HK-2 (cell line): ENCODE measurements around the gene MAGEA6.
"Not testable (repeated sequence)": the region's sequence is repeated elsewhere in the genome, so short reads cannot be mapped to it uniquely, and the experiment has no call there.

Source experiments
- DNase-seq: peaks from one replicate; pipeline ENCODE4 v3.0.0-alpha.2; 2018; ENCODE audit not compliant: unreplicated experiment

MAGEA6 gene, protein sequence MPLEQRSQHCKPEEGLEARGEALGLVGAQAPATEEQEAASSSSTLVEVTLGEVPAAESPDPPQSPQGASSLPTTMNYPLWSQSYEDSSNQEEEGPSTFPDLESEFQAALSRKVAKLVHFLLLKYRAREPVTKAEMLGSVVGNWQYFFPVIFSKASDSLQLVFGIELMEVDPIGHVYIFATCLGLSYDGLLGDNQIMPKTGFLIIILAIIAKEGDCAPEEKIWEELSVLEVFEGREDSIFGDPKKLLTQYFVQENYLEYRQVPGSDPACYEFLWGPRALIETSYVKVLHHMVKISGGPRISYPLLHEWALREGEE

DNA sequence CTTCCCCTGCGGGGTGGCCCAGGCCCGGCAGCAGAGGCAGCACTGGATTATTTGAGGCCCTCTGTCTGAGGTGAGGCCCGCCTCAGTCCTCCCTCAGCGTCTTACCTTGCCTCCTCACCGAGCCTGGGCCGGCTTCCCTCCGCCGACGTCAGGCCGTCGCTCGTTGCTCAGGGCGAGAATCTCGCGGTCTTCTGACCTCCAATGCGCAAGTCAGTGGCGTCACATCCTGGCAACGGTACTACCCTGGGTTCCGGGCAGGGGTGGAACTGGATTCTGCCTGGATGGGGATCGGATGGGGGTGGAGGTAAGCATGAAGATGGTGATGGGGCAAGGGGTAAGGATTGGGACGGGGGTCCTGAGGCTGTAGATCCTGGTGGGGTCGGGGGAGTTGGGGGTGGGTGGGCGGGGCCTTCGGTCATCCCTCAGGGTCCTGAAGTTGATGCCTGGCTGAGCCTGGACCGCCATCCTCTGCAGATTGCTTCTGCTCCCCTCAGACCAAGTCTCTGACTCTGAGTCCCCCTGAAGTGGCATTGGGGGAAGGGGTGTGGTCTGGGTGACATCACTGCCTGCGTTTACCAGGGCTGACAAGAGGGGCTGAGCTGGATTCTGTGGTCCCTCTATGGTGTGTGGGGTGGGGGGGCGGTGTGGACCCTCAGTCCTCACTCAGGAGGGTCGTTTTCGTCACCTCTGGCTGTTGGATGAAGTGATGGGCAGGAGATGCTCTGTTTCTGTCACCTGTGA lies at the start of gene MAGEA6:
Gene MAGEA6, minus strand, starts transcription at position 141 of the 741 bp plus-strand sequence. CDS start 2,039 bp downstream, outside the sequence.
- DNase-seq = not testable (repeated sequence)

DNA sequence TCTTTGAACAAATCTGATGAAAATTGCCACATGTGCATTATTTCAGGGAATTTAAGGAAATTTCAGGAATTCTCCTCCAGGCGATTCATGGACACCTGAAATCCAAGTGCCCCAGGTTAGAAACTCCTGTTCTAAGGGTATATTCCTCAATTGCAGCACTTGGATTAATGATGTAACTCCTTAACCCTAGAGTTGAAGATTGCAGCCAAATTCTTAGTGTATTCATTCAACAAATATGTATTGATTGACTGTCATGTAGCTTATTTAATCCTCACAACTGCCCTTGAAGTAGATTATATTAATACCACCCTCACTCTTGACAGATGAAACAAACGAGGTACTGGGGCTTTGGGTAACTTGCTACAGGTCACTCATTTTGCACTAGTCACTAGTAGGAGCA lies 49.8 kb upstream of the MAGEA6 start:
- no peak for DNase-seq

DNA sequence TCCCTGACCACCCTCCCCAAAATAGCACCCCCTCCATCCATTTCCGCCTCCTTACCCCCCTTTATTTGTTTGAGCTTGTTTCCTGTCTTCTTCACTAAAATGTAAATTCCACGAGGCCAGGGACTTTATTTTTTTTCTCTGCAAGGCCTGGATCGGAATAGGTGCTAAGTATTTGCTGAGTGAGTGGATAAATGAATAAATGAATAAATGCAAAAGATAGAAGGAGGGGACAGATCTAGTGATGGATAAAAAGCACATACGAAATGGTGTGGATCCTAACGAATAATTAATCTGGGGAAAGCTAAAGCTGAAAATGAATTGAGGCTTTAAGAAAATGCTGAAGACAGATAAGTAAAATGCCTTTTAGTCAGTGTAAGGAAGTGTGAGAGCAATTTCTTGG lies 48.9 kb upstream of the MAGEA6 start:
- no peak for DNase-seq

DNA sequence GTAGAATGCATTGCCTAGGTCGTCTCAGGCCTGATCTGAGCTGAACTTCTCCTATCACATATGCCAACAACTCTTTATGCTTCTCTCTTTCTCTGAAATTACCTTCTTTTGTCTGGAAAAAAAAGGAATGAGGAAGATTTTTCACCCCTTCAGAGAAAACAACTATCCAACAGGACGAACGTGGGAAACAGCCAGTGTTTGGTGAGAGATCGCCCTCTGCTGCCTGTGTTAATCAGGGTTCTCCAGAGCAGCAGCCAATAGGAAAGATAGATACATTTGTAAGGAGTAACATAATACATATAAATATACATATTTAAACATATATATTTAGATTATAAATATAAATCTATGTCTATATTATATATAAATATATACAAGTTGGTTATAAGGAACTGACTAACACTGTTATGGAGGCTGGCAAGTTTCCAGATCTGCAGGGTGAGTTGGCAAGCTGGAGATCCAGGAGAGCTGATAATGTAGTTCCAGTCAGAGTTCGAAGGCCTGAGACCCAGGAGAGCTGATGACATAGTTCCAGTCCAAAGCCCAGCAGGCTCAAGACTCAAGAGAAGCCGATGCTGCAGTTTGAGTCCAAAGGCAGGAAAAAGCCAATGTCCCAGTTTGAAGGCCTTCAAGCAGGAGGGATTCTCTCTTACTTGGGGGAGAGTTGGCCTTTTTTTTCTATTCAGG lies 47.7 kb upstream of the MAGEA6 start:
- DNase-seq = no peak

DNA sequence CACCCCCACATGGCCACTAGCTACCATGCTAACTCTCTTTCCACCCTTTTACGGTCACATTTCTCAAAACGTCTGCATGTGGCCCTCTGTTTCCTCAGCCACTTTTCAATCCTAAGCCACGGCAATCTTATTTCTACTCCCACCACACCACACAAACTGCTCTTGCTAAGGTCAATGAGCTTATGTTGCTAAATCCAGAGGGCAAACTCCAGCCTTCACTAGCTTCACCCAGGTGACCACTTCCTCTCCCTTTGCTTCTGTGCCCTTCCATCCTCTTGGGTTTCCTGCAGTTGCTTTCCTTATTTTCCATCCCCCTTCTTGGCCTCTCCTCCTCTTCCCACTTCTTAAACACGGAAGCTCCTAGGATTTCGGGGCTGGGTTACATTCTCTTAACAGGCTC lies 44.6 kb upstream of the MAGEA6 start:
- DNase-seq = no peak

DNA sequence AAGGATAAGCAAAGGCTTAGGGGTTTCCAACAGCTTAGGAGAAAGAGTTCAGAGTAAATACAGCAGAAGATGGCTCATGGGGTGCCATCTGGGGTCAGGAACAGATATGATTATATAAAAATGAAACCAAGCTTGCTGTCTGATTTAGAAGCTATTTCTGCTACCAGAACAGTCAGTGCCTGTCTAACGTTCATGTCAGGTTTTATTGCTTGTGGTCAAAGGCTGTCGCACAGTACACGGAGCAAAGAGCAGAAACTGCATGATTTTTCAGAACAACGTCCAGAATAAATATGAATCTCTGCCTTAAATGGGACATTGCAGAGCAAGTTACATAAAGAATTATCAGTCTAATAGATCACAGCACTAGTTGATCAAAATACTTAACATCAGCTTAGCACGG lies 43.7 kb upstream of the MAGEA6 start:
- DNase-seq = no peak

DNA sequence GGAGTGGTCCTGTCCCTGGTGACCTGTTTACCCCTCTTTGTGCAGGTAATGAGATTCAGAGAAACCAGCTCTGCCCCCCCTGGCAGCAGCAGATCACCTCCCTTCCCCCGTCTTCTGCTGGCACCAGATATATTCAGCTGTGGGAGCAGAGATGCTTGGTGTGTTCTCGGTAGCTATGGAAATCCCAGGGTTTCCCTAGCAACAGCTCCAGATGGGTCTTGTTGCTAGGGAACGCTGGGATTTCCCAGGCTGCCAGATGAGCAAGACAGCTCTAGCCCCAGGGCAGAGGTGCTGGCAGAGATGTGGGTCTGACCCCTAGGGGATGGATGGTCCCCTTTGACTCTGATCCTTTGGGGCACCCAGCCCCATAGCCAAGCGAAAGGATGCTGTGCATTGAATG lies 40.9 kb upstream of the MAGEA6 start:
- no peak for DNase-seq

DNA sequence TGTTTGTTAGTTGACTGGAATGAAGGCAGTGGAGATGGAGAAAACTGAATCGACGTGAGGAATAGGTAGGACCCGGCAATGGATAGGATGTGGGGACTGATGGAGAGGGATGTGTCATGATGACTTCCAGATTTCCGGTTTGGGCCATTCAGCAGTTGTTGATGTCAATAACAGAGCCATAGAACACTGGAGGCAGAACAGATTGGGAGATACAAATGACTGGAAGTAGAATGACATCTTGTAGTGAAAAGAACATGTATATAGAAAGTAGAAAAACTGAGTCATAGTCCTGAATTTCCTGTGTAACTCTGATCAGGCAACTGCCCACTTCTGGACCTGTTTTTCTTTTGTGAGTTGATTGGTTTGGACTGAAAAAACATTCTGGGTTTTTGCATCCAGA lies 36.5 kb upstream of the MAGEA6 start:
- DNase-seq = no peak

DNA sequence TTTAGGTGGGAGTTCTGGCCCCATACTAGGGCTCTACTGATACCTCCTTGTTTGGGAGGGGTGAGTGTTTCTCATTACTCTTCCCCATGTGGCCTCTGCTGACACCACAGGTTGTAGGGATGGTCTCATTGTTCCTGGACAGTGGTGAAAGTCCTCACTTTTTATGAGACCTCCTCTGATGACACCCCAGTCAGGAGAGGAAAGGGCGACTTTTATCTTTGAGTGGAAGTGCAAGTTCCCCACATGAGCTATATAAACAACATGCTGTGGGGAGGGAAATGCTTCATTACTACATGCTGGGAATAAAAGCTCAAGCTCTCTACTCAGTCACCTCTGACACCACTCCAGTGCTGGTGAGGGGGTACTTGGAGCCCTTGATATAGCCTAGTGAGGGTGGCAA lies 29.5 kb upstream of the MAGEA6 start:
- no peak for DNase-seq

DNA sequence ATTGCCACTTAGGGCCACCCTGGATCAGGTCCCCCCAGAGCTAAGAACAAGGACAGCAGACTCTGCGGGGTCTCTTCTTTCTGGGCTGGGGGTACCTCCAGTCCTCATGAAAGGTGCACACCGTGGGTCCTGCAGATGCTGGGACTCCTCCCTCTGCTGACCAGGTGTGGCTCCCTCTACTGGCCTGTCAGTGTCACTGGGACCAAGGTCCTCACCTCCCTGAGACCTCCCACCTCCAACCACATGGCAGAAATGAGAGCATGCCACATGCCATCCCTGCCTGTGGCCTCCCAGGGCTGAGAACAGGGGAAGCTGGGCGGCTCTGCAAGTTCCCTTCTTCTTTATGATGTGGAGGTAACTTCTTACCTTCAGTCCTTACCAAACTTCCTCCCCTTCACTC lies 17.6 kb upstream of the MAGEA6 start:
- not testable (repeated sequence) for DNase-seq

DNA sequence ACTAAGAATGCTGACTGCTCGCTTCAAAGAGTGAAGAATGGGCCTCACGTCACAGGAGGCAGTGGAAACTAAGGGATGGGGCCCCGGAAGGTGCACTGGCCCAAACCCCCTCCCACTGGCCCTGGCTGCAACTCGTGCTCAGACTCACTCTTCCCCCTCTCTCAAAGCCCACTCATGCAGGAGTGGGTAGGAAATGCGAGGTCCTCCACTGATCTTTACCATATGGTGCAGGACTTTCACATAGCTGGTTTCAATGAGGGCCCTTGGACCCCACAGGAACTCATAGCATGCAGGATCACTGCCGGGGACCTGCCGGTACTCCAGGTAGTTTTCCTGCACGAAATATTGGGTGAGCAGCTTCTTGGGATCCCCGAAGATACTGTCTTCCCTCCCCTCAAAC lies 2.9 kb downstream of the MAGEA6 start:
- DNase-seq = not testable (repeated sequence)

DNA sequence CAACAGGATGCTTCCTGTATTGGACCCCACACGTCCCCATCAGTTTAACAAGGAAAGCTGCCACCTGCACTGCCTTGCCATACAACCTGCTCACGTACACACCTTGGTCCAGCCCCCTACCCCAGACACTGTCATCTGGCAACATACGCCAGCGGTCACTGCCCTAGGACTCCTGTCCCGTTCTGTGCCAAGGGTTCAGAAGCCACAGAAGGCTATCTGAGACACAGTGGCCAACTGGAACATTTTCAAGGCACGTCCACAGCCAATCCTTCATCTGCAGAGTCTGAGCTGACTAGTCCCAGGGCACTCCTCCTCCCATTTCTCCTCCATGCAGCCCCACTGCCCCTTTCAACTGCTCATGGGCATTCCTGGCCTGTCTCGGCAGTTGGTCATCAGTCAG lies 7.9 kb downstream of the MAGEA6 start:
- not testable (repeated sequence) for DNase-seq

DNA sequence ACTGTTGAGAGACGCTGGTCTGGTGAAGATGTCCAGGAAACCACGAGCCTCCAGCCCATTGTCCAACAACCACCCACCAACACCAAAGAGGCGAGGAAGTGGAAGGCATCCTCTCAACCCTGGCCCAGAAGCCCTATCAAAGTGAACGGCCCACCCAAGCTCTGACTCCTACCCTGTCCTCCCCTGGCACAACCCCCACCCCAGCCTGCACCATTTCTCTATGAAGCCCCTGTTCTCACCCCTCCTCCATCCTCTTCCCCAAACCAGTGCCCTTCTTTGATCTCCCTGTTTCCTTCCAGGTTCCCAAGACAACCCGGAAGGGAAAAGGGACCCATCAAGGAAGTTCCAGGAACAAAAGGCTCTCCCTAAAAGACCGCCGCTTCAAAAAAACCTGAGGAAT lies 9.9 kb downstream of the MAGEA6 start:
- not testable (repeated sequence) for DNase-seq

DNA sequence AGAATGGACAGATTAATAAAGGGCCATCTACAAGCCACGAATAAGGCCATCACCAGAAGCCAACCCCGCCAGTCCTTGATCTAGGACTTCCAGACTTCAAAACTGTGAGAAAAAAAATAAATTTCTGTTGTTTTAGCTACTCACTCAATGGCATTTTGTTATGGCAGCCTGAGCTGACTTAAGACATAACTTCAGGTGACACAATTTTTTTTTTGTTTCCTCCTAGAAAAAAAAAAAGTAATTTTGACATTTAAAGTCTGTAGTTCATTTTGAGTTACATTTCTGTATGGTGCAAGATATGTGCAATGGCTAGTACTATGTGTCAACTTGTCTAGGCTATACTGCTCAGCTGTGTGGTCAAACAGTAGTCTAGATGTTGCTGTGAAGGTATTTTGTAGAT lies 10.6 kb downstream of the MAGEA6 start, which contains the start of gene CSAG3:
Gene CSAG3, plus strand, starts transcription at position 301 of the 400 bp plus-strand sequence.
- DNase-seq = not testable (repeated sequence)

DNA sequence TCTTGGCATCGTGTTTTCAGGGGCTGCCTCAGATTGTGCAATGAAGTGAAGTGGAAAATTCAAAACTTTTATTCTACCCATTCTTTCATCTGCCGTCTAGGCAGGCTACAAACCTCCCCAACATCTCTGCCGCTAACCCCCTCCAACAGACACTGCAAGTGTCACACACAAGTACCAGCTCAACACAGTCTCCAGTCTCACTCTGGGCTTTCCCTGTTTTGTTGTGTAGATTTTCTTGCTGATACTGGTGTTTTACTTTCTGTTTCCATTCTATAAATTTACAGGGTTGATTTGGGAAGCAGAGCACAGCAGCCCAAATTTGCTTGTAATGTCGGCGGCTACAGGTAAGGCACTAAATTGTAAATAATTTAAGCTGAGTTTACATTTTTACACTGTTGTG lies 14.6 kb downstream of the MAGEA6 start:
- DNase-seq = not testable (repeated sequence)

DNA sequence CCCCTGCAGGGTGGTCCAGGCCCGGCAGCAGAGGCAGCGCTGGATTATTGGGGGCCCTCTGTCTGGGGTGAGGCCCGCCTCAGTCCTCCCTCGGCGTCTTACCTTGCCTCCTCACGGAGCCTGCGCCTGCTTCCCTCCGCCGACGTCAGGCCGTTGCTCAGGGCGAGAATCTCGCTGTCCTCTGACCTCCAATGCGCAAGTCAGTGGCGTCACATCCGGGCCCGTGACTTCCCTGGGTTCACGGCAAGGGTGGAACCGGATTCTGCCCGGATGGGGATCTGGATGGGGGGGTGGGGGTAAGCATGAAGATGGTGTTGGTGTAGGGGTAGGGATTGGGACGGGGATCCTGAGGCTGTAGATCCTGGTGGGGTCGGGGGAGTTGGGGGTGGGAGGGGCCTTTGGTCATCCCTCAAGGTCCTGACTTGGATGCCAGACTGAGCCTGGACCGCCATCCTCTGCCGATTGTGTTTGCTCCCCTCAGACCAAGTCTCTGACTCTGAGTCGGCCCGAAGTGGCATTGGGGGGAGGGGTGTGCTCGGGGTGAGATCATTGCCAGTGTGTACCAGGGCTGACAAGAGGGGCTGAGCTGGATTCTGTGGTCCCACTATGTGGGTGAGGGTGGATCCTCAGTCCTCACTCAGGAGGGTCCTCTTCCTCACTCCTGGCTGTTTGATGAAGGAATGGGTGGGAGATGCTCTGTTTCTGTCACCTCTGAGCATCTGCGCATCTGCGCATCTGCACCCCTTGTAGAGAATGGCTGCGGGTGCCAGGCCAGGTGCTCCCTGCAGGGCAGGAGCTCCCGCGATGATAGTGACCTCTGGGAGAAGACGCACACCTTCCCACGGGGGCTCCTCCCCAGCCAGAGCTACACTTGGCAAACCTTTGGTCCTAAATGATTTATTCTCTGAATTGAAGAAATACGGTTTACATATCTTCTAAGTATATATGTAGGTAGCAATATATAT lies 15.5 kb downstream of the MAGEA6 start, which contains the start of gene MAGEA2:
Gene MAGEA2, minus strand, starts transcription at position 157 of the 965 bp plus-strand sequence. CDS start 2,479 bp downstream, outside the sequence.
- not testable (repeated sequence) for DNase-seq

DNA sequence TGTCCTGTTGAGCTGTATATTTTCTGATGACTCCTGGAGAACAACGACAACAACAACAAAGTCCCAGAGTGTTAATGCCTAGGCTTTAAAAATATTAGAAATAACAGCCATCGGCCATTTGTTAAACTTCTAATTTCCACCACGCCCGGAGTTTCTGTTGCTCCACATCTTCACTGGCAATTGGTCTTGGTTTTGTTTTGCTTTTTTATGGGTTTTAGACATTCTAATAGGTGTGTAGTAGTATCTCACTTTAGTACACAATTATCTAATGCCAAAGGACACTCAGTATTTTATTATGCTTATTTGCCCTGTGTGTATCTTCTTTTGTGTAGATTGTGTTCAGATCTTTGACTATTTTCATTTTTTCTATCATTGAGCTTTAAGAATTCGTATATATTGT lies 30.9 kb downstream of the MAGEA6 start:
- no peak for DNase-seq

DNA sequence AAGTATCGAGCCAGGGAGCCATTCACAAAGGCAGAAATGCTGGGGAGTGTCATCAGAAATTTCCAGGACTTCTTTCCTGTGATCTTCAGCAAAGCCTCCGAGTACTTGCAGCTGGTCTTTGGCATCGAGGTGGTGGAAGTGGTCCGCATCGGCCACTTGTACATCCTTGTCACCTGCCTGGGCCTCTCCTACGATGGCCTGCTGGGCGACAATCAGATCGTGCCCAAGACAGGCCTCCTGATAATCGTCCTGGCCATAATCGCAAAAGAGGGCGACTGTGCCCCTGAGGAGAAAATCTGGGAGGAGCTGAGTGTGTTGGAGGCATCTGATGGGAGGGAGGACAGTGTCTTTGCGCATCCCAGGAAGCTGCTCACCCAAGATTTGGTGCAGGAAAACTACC lies 33.0 kb downstream of the MAGEA6 start:
- DNase-seq = not testable (repeated sequence)

DNA sequence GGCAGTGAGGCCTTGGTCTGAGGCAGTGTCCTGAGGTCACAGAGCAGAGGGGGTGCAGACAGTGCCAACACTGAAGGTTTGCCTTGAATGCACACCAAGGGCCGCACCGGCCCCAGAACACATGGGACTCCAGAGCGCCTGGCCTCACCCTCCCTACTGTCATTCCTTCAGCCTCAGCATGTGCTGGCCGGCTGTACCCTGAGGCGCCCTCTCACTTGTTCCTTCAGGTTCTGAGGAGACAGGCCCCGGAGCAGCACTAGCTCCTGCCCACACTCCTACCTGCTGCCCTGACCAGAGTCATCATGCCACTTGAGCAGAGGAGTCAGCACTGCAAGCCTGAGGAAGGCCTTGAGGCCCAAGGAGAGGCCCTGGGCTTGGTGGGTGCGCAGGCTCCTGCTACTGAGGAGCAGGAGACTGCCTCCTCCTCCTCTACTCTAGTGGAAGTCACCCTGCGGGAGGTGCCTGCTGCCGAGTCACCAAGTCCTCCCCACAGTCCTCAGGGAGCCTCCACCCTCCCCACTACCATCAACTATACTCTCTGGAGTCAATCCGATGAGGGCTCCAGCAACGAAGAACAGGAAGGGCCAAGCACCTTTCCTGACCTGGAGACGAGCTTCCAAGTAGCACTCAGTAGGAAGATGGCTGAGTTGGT lies 33.5 kb downstream of the MAGEA6 start:
- no peak for DNase-seq

DNA sequence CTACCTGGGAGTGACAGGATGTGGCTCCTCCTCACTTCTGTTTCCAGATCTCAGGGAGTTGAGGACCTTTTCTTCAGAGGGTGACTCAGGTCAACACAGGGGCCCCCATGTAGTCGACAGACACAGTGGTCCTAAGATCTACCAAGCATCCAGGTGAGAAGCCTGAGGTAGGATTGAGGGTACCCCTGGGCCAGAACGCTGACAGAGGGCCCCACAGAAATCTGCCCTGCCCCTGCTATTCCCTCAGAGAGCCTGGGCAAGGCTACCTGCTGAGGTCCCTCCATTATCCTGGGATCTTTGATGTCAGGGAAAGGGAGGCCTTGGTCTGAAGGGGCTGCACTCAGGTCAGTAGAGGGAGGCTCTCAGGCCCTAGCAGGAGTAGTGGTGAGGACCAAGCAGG lies 34.4 kb downstream of the MAGEA6 start:
- DNase-seq = no peak
